Measurements from ENCODE around the gene JPH4. TPM values are rescaled to one million over a fixed set of nuclear protein-coding genes. Genes with fewer than 3 reads are reported as not detected.

JPH4 gene
- total and polyA plus RNA-seq, 2 donors (not counting 1 experiment from before 2014, with no cell fraction given), result not detected

- intact Hi-C loops (cut with micrococcal nuclease), result no loop called here
- Histone ChIP-seq H3K27me3 (replicated peaks in 1 of 4; ENCODE audit: control extremely low read depth in 1 of 4, control insufficient read depth in 3 of 4, insufficient read depth in 4 of 4, low read length in 3 of 4) (peaks cover 0 to 50% (median 21%) of the 10 kb centered on the region in 4 experiments), H3K79me2 (ENCODE audit: control insufficient read depth, insufficient read depth, low read length) (no peaks in the 10 kb centered on the region), H3K4me1 (ENCODE audit: control insufficient read depth in 2 of 2, insufficient read depth in 2 of 2, low read length in 2 of 2) (peaks cover 20 to 27% of the 10 kb centered on the region in 2 donors), H3K4me2 (replicated peaks; ENCODE audit: low read depth, low read length, poor library complexity, severe bottlenecking) (no peak overlapping the region), H3K36me3 (replicated peaks in 1 of 2; ENCODE audit: control extremely low read depth in 1 of 2, control insufficient read depth in 1 of 2, extremely low read depth in 1 of 2, insufficient read depth in 2 of 2, low read length in 1 of 2) (no peaks in the 10 kb centered on the region), H4K20me1 (ENCODE audit: control insufficient read depth, insufficient read depth, low read length, poor library complexity, severe bottlenecking) (no peaks in the 10 kb centered on the region), H3K4me3 (ENCODE audit: control extremely low read depth in 1 of 5, extremely low read depth in 1 of 5, insufficient read depth in 1 of 5, low read depth in 2 of 5, low read length in 4 of 5) (no peak overlapping the region), H3K9ac (ENCODE audit: low read length) (no peak overlapping the region), H3K27ac (ENCODE audit: low read length in 2 of 2) (no peak overlapping the region), H3K9me3 (ENCODE audit: control extremely low read depth in 1 of 3, control insufficient read depth in 2 of 3, insufficient read depth in 1 of 3, low read length in 2 of 3) (peaks cover 0 to 17% (median 0%) of the 10 kb centered on the region in 3 donors), H2AFZ (ENCODE audit: insufficient read depth, low read depth, low read length, poor library complexity, severe bottlenecking) (no peak overlapping the region)
- Mint-ChIP-seq H3K27ac (no peak overlapping the region), H3K4me3 (no peak overlapping the region), H3K4me1 (peaks cover 13% of the 10 kb centered on the region), H3K27me3 (peaks cover 50% of the 10 kb centered on the region), H3K9me3 (ENCODE audit: insufficient read depth) (no peaks in the 10 kb centered on the region)
- POLR2A ChIA-PET, result no interaction called here
- ATAC-seq (ENCODE audit: low read depth) (no peak), DNase-seq (no peak)
- CTCF ChIA-PET, result interaction anchor here (2.4 kb wide), 1 partner anchor 9 kb away, joined by 12 read pairs; no protein-coding TSS in a partner anchor
- TF ChIP-seq EZH2 (IDR thresholded peaks at IDR 0.05; ENCODE audit: borderline replicate concordance, insufficient read depth, low read depth, low read length, poor library complexity, severe bottlenecking) (no peak), CTCF (IDR thresholded peaks at IDR 0.05) (no peak)
- WGBS (ENCODE audit: insufficient coverage), result 95% methylated on average over 19 of the region's 24 CpGs
Measured at GRCh38 chr14:23580152-23580926, 1.7 kb upstream of the JPH4 start.

GRCh38 chr14:23579739-23580138 lies 1.1 kb upstream of the JPH4 start:
- ChIA-PET POLR2A (no interaction called here), CTCF (interaction anchor here (2.4 kb wide), 1 partner anchor 10 kb away, joined by 12 read pairs; no protein-coding TSS in a partner anchor)
- TF ChIP-seq CTCF (IDR thresholded peaks at IDR 0.05), result no peak
- no peak for TF ChIP-seq EZH2 (IDR thresholded peaks at IDR 0.05; ENCODE audit: borderline replicate concordance, insufficient read depth, low read depth, low read length, poor library complexity, severe bottlenecking)
- Mint-ChIP-seq H3K9me3 (ENCODE audit: insufficient read depth) (no peaks in the 10 kb centered on the region), H3K27me3 (peaks cover 56% of the 10 kb centered on the region), H3K4me1 (peaks cover 16% of the 10 kb centered on the region), H3K27ac (no peak overlapping the region), H3K4me3 (no peak overlapping the region)
- Histone ChIP-seq H3K4me3 (ENCODE audit: control extremely low read depth in 1 of 5, extremely low read depth in 1 of 5, insufficient read depth in 1 of 5, low read depth in 2 of 5, low read length in 4 of 5) (no peak overlapping the region), H3K79me2 (ENCODE audit: control insufficient read depth, insufficient read depth, low read length) (no peaks in the 10 kb centered on the region), H3K9ac (ENCODE audit: low read length) (no peak overlapping the region), H3K9me3 (ENCODE audit: control extremely low read depth in 1 of 3, control insufficient read depth in 2 of 3, insufficient read depth in 1 of 3, low read length in 2 of 3) (peaks cover 0 to 17% (median 0%) of the 10 kb centered on the region in 3 donors), H3K27me3 (replicated peaks in 1 of 4; ENCODE audit: control extremely low read depth in 1 of 4, control insufficient read depth in 3 of 4, insufficient read depth in 4 of 4, low read length in 3 of 4) (peaks cover 0 to 56% (median 26%) of the 10 kb centered on the region in 4 experiments), H3K36me3 (replicated peaks in 1 of 2; ENCODE audit: control extremely low read depth in 1 of 2, control insufficient read depth in 1 of 2, extremely low read depth in 1 of 2, insufficient read depth in 2 of 2, low read length in 1 of 2) (no peaks in the 10 kb centered on the region), H4K20me1 (ENCODE audit: control insufficient read depth, insufficient read depth, low read length, poor library complexity, severe bottlenecking) (no peaks in the 10 kb centered on the region), H3K27ac (ENCODE audit: low read length in 2 of 2) (no peak overlapping the region), H3K4me2 (replicated peaks; ENCODE audit: low read depth, low read length, poor library complexity, severe bottlenecking) (no peak overlapping the region), H3K4me1 (ENCODE audit: control insufficient read depth in 2 of 2, insufficient read depth in 2 of 2, low read length in 2 of 2) (peaks cover 20 to 27% of the 10 kb centered on the region in 2 donors), H2AFZ (ENCODE audit: insufficient read depth, low read depth, low read length, poor library complexity, severe bottlenecking) (no peak overlapping the region)
- ATAC-seq (ENCODE audit: low read depth), result no peak
- DNase-seq, result no peak
- intact Hi-C loops (cut with micrococcal nuclease), result no loop called here
